GM13977 (cell line): Measurements from ENCODE around the gene NDUFC1.
"Not testable (repeated sequence)": the region's sequence is repeated elsewhere in the genome, so short reads cannot be mapped to it uniquely, and the experiment has no call there.

ENCODE experiments used
- DNase-seq: peaks from one replicate; pipeline ENCODE4 v3.0.0; 2012; ENCODE audit warnings: low spot score
- in situ Hi-C: fragments of 300-500 bp; cut with MboI; formaldehyde crosslinking; loops from one replicate; pipeline ENCODE4 v1.12.0; 2022; ENCODE audit warnings: low sequenced_read_pairs, low pct_unique_long_range_greater_than_20kb, mixed read lengths, inconsistent platforms; ENCODE audit not compliant: unreplicated experiment
- TF ChIP-seq, protein P1 (sequence below): IDR thresholded peaks from 2 replicates; pipeline ENCODE4 v1.5.1; 2012; ENCODE audit warnings: mild to moderate bottlenecking, control low read depth; ENCODE audit not compliant: insufficient read depth; ENCODE audit errors: extremely low read depth, missing control alignments

The NDUFC1 gene

DNA sequence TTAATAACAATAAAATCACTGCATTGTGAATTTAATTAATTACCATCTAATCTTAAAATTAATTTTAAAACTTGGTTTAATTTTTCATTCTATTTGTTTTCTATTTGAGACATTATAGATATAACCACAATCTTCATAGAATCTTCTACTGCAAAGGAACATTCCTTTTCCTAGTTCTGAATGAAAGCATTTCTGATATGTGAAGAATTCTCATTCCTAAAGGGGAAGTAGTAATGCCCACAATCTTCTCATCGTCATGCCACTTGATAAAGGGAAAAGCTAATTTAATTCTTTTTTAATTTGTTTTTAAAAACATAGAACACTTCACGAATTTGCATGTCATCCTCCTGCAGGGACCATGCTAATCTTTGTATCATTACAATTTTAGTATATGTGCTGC is 45.9 kb downstream of the NDUFC1 start:
- no peak for DNase-seq
- TF ChIP-seq, protein P1, sequence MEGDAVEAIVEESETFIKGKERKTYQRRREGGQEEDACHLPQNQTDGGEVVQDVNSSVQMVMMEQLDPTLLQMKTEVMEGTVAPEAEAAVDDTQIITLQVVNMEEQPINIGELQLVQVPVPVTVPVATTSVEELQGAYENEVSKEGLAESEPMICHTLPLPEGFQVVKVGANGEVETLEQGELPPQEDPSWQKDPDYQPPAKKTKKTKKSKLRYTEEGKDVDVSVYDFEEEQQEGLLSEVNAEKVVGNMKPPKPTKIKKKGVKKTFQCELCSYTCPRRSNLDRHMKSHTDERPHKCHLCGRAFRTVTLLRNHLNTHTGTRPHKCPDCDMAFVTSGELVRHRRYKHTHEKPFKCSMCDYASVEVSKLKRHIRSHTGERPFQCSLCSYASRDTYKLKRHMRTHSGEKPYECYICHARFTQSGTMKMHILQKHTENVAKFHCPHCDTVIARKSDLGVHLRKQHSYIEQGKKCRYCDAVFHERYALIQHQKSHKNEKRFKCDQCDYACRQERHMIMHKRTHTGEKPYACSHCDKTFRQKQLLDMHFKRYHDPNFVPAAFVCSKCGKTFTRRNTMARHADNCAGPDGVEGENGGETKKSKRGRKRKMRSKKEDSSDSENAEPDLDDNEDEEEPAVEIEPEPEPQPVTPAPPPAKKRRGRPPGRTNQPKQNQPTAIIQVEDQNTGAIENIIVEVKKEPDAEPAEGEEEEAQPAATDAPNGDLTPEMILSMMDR: no peak
- in situ Hi-C loops: no loop called here

DNA sequence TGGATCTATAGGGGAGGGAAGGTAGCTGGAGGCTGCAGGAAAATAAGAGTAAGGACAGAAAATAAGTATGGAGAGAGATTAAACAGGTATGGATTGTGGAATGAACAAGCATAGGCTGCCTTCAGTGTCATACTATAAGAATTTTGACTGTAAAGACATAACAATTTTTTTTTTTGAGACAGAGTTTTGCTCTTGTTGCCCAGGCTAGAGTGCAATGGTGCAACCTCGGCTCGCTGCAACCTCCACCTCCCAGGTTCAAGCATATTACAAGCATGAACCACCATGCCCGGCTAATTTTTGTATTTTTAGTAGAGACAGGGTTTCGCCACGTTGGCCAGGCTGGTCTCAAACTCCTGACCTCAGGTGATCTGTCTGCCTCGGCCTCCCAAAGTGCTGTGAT is 46.7 kb downstream of the NDUFC1 start:
- DNase-seq, in situ Hi-C loops: not testable (repeated sequence)

DNA sequence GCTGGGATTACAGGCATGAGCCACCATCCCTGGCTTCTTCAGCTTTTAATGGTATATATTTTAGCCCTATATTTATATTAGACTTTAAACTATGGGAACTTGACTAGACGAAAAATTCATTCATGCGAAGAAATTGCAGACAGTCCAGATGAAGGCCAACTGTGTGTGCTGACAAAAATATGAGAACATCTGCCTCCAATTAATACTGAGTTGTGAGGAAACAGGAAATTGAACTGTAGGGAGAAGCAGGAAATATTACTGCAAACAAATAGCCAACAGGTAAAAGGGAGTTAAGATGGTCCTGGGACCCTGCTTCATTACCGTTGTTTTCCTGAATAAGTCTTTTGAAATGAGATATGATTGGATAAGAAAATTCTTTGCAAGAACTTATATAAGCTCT is 48.6 kb downstream of the NDUFC1 start:
- in situ Hi-C loops: no loop called here
- DNase-seq: no peak
- TF ChIP-seq, protein P1: no peak

DNA sequence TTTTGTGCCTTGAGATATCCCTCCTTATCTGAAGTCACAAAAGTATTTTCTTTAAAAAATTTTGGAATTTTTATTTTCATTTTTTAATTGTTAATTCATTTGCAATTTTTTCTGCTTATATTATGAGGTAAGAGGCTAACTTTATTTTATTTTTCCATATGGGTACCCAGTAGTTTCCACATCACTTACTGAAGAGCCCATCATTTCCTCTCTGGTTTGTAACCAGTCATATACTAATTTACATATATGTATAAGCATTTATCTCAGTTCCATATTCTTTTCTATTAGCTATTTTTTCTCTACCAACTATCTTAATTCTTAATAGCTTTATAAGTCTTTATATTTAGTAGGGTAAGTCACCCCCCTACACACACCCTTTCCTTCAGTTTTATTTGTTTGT is 49.2 kb downstream of the NDUFC1 start:
- TF ChIP-seq, protein P1: no peak
- DNase-seq: no peak
- in situ Hi-C loops: no loop called here

DNA sequence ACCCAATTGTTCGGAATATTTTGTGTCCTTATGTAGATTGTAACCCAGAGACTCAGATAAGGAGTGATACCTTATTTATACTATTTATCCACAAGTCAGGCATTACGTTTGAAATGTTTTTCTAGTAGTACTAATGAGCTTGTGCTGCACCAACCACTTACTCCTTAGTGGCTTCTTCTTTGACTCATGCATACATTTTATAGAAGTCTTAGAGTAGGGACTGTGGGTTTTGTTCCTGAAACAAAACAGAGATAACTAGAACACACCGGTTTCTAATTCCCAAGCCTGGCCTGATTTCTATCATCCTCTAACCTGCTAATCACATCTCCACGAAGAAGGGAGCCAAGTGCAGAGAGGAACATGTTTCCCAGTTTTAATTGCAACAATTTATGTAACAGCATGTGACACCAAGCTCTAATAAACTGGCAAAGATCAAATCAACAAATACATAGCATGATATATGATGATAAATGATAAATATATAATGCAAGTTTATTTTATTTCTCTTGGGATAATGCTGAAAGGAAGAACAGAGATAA is 54.5 kb downstream of the NDUFC1 start:
- no peak for DNase-seq
- TF ChIP-seq, protein P1: no peak
- in situ Hi-C loops: no loop called here

DNA sequence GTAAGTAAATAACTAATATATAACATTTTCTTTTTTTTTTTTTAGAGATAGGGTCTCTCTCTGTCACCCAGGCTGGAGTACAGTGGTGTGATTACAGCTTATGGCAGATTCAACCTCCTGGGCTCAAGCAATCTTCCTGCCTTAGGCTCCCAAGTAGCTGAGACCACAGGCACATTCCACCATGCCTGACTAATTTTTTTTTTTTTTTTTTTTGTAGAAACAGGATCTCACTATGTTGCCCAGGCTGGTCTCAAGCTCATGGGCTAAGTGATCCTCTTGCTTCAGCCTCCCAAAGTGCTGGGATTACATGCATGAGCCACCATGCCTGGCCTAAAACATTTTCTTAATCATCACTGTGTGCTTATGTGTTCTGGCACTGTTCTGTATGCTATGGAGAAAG is 55.0 kb downstream of the NDUFC1 start:
- in situ Hi-C loops: no loop called here
- DNase-seq: no peak
- TF ChIP-seq, protein P1: no peak

DNA sequence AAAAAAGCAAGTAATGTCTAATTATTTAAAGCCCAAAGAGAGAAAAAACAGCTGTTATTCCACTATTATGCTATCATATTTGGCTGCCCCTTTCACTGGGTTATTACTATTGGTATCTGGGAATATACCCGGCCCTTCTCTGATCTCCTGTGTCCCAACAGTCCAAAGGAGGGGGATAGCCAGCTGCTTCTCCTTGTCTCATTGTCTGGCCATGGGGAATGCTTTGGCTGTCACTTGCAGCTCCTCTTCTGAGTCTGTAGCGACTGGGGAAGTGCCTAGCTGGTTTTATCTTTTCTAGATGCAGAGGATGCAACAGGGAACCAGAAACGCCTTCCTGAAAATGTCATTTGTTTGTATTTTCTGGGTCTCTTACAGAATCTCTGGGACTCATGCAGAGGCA is 56.1 kb downstream of the NDUFC1 start:
- TF ChIP-seq, protein P1: no peak
- in situ Hi-C loops: no loop called here

More for the DNA sequence above, 56.1 kb downstream of the NDUFC1 start:
- no peak for DNase-seq
